ENCODE results near the gene LIMS3. TPM values are rescaled to one million over a fixed set of nuclear protein-coding genes. Genes with fewer than 3 reads are reported as not detected.
"Not testable (repeated sequence)": the region's sequence is repeated elsewhere in the genome, so short reads cannot be mapped to it uniquely, and the experiment has no call there.

Gene LIMS3
- total RNA-seq, 4 donors from 2014 or later = 0.48 to 4.2 (median 3.7) TPM; not detected in 1

DNA sequence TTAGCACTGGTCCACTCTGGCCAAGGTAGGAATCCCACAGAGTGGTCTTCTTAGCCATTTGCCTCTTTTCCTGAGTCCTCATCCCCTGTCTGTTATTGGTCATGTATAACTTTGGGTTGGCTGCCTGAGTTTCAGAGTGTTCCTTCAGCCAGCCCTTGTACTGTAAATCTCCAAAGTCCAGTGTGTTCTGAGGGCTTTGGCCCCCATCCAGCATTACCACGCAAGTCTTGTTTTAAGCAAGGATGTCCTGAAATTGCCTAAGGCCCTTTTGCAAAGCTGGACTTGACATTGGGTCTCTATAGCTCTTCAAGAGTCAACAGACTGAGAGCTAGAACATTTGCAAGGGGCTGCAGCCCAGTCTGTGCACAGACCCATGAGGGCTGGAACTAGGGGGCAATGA lies 68.4 kb downstream of the LIMS3 start:
- H3K27me3 ChIP-seq; H3K4me1 ChIP-seq; intact Hi-C loops (cut with DNase I; ENCODE audit: low total_unique reads); H3K4me3 ChIP-seq; in situ Hi-C loops (cut with MboI; ENCODE audit: low pct_ligation_motif_present in 1 of 4, low pct_unique_long_range_greater_than_20kb in 1 of 4, low sequenced_read_pairs in 3 of 4); H3K36me3 ChIP-seq; DNase-seq; H3K9me3 ChIP-seq; H3K27ac ChIP-seq: not testable (repeated sequence)
- no CpG with 5 or more reads among the region's 1 CpG for WGBS, 2 donors (ENCODE audit: low coverage in 1 of 2)

DNA sequence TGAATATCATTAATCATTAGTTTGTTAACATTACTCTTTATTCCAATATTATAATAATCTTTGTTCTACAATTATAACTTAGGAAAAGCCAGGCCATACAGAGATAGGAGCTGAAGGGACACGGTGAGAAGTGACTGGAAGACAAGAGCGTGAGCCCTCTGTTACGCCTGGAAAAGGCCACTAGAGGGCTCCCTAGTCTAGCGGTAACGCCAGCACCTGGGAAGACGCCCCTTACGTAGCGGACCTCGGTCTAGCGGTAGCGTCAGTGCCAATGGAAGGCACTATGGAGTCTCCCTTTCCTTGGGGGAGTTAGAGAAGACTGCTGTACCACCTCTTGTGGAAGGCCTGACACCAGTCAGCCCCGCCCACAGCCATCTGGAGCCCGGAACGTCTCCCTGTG lies 71.4 kb downstream of the LIMS3 start:
- DNase-seq; in situ Hi-C loops (cut with MboI; ENCODE audit: low pct_ligation_motif_present in 1 of 4, low pct_unique_long_range_greater_than_20kb in 1 of 4, low sequenced_read_pairs in 3 of 4); H3K4me1 ChIP-seq; H3K4me3 ChIP-seq; H3K9me3 ChIP-seq; H3K36me3 ChIP-seq; intact Hi-C loops (cut with DNase I; ENCODE audit: low total_unique reads); H3K27me3 ChIP-seq; H3K27ac ChIP-seq: not testable (repeated sequence)
- WGBS, 2 donors (ENCODE audit: low coverage in 1 of 2) = no CpG with 5 or more reads among the region's 14 CpGs

GRCh38 chr2:109971710-109972109 lies 73.2 kb downstream of the LIMS3 start:
- H3K9me3 ChIP-seq; H3K4me1 ChIP-seq; H3K36me3 ChIP-seq; DNase-seq; H3K27ac ChIP-seq; in situ Hi-C loops (cut with MboI; ENCODE audit: low pct_ligation_motif_present in 1 of 4, low pct_unique_long_range_greater_than_20kb in 1 of 4, low sequenced_read_pairs in 3 of 4); H3K4me3 ChIP-seq; intact Hi-C loops (cut with DNase I; ENCODE audit: low total_unique reads); H3K27me3 ChIP-seq: not testable (repeated sequence)
- WGBS, 2 donors (ENCODE audit: low coverage in 1 of 2) = no CpG with 5 or more reads among the region's 10 CpGs

Other genes starting within 250 kb of the LIMS3 start
- gene RGPD5, start 104.4 kb upstream of the LIMS3 start, total RNA-seq = 10 to 100 TPM in 3 of 4 donors, 1 to 10 TPM in 1; 8.8 to 38.2 (median 31.8) TPM
- 100 to 1,000 TPM; 205 to 499 (median 299) TPM for gene MALL, start 217.1 kb downstream of the LIMS3 start, total RNA-seq